SK-N-SH treated with all-trans-retinoic acid at 6 μM for 48 hours (cell line): ENCODE data around the gene PSTK.

Experiments
- ATAC-seq: fragments of 200-7000 bp; cut with Tn5 transposase; 3 replicates; pipeline ENCODE4 v1.9.1; 2020; ENCODE audit warnings: mild to moderate bottlenecking, moderate library complexity
- ARNTL ChIP-seq: fragments of 450-650 bp; formaldehyde crosslinking; IDR thresholded peaks from 2 replicates; pipeline ENCODE4 v1.5.0; 2020; ENCODE audit warnings: low read depth, mild to moderate bottlenecking, moderate library complexity, borderline replicate concordance
- BACH2 ChIP-seq: fragments of 250-450 bp; sonication (Bioruptor Pico); IDR thresholded peaks from 2 replicates; pipeline ENCODE4 v1.9.0; 2021; ENCODE audit warnings: mild to moderate bottlenecking, borderline replicate concordance
- CSDC2 ChIP-seq: fragments of 250-450 bp; sonication (Bioruptor Pico); IDR thresholded peaks from 2 replicates; pipeline ENCODE4 v1.5.0; 2020; ENCODE audit warnings: mild to moderate bottlenecking, moderate library complexity
- ESRRG ChIP-seq: fragments of 250-450 bp; sonication (Bioruptor Pico); IDR thresholded peaks from 2 replicates; pipeline ENCODE4 v1.6.1; 2021; ENCODE audit warnings: mild to moderate bottlenecking
- GLIS3 ChIP-seq: fragments of 250-450 bp; sonication (Bioruptor Pico); IDR thresholded peaks from 2 replicates; pipeline ENCODE4 v1.5.0; 2020; ENCODE audit warnings: mild to moderate bottlenecking, moderate library complexity
- ISL1 ChIP-seq: fragments of 250-450 bp; sonication (Bioruptor Pico); IDR thresholded peaks from 2 replicates; pipeline ENCODE4 v2.1.2; 2022; ENCODE audit warnings: mild to moderate bottlenecking, moderate library complexity
- OSR1 ChIP-seq: fragments of 250-450 bp; sonication (Bioruptor Pico); IDR thresholded peaks from 2 replicates; pipeline ENCODE4 v1.8.0; 2022; ENCODE audit warnings: moderate library complexity, mild to moderate bottlenecking, inconsistent platforms
- PPARA ChIP-seq: fragments of 250-450 bp; sonication (Bioruptor Pico); IDR thresholded peaks from 2 replicates; pipeline ENCODE4 v1.5.0; 2020; ENCODE audit warnings: mild to moderate bottlenecking, borderline replicate concordance
- RARB ChIP-seq: fragments of 250-450 bp; sonication (Bioruptor Pico); IDR thresholded peaks from 2 replicates; pipeline ENCODE4 v1.8.0; 2021; ENCODE audit warnings: mild to moderate bottlenecking, moderate library complexity
- SNAI2 ChIP-seq: fragments of 250-450 bp; sonication (Bioruptor Pico); IDR thresholded peaks from 2 replicates; pipeline ENCODE4 v1.5.0; 2020; ENCODE audit warnings: mild to moderate bottlenecking, moderate library complexity
- TCF4 ChIP-seq: fragments of 250-450 bp; sonication (Bioruptor Pico); IDR thresholded peaks from 2 replicates; pipeline ENCODE4 v1.8.0; 2021; ENCODE audit warnings: mild to moderate bottlenecking, moderate library complexity, borderline replicate concordance
- TOX ChIP-seq: fragments of 250-450 bp; sonication (Bioruptor Pico); IDR thresholded peaks from 2 replicates; pipeline ENCODE4 v1.8.0; 2021; ENCODE audit warnings: mild to moderate bottlenecking, moderate library complexity, borderline replicate concordance
- ZC3H10 ChIP-seq: fragments of 250-450 bp; sonication (Bioruptor Pico); IDR thresholded peaks from 2 replicates; pipeline ENCODE4 v1.5.1; 2021; ENCODE audit warnings: mild to moderate bottlenecking, moderate library complexity
- ZFP3 ChIP-seq: fragments of 250-450 bp; sonication (Bioruptor Pico); IDR thresholded peaks from 2 replicates; pipeline ENCODE4 v1.5.0; 2020; ENCODE audit warnings: mild to moderate bottlenecking, moderate library complexity
- ZFP30 ChIP-seq: fragments of 450-650 bp; formaldehyde crosslinking; IDR thresholded peaks from 2 replicates; pipeline ENCODE4 v1.5.0; 2022; ENCODE audit warnings: mild to moderate bottlenecking, moderate library complexity
- ZNF565 ChIP-seq: fragments of 450-650 bp; formaldehyde crosslinking; conservative IDR thresholded peaks from 2 replicates; pipeline ENCODE4 v1.5.0; 2020; ENCODE audit warnings: low read depth, mild to moderate bottlenecking, moderate library complexity
- ZNF70 ChIP-seq: fragments of 450-650 bp; formaldehyde crosslinking; IDR thresholded peaks from 2 replicates; pipeline ENCODE4 v1.5.0; 2020; ENCODE audit warnings: mild to moderate bottlenecking, moderate library complexity
- ZNF8 ChIP-seq: fragments of 450-650 bp; formaldehyde crosslinking; IDR thresholded peaks from 2 replicates; pipeline ENCODE4 v1.5.0; 2020; ENCODE audit warnings: mild to moderate bottlenecking, moderate library complexity
- TF ChIP-seq, protein P1 (sequence below): fragments of 250-450 bp; sonication (Bioruptor Pico); IDR thresholded peaks from 2 replicates; pipeline ENCODE4 v1.5.1; 2020; ENCODE audit warnings: low read depth, mild to moderate bottlenecking, moderate library complexity
- TF ChIP-seq, protein P2 (sequence below): fragments of 250-450 bp; sonication (Bioruptor Pico); IDR thresholded peaks from 2 replicates; pipeline ENCODE4 v1.8.0; 2021; ENCODE audit warnings: low read depth, mild to moderate bottlenecking, moderate library complexity, borderline replicate concordance
- TF ChIP-seq, protein P3 (sequence below): fragments of 250-450 bp; sonication (Bioruptor Pico); IDR thresholded peaks from 2 replicates; pipeline ENCODE4 v1.5.0; 2020; ENCODE audit warnings: mild to moderate bottlenecking, moderate library complexity
- TF ChIP-seq, protein P4 (sequence below): fragments of 250-450 bp; sonication (Bioruptor Pico); IDR thresholded peaks from 2 replicates; pipeline ENCODE4 v1.8.0; 2020; ENCODE audit warnings: mild to moderate bottlenecking, moderate library complexity, borderline replicate concordance
- TF ChIP-seq, protein P5 (sequence below): fragments of 250-450 bp; sonication (Bioruptor Pico); IDR thresholded peaks from 2 replicates; pipeline ENCODE4 v1.5.1; 2021; ENCODE audit warnings: mild to moderate bottlenecking, moderate library complexity

The PSTK gene

DNA sequence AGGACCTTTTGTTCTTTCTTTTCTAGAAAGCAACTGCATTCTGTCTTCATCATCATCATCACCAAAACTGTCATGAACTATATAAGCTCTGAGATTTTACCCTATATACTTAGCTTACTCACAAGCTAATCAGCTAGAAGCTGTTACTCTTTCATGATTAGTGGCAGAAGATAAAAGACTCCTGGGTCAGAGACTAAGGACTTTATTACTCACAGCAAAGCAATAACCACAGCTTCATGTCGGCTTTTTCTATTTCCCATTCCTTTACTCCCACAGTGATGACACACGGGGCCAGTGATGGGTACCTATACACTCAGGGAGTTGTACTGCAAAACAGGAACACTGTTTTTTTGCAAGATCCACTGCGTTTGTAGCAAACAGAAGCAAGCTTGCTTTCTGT, 17.8 kb upstream of the PSTK start:
- TF ChIP-seq TOX (CRISPR knock-in tag) = no peak
- no peak for TF ChIP-seq BACH2 (CRISPR knock-in tag)
- TF ChIP-seq, protein P1, sequence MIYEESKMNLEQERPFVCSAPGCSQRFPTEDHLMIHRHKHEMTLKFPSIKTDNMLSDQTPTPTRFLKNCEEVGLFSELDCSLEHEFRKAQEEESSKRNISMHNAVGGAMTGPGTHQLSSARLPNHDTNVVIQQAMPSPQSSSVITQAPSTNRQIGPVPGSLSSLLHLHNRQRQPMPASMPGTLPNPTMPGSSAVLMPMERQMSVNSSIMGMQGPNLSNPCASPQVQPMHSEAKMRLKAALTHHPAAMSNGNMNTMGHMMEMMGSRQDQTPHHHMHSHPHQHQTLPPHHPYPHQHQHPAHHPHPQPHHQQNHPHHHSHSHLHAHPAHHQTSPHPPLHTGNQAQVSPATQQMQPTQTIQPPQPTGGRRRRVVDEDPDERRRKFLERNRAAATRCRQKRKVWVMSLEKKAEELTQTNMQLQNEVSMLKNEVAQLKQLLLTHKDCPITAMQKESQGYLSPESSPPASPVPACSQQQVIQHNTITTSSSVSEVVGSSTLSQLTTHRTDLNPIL = no peak
- no peak for TF ChIP-seq ZNF70
- TF ChIP-seq ZNF8 (CRISPR knock-in tag) = no peak
- ATAC-seq = no peak

DNA sequence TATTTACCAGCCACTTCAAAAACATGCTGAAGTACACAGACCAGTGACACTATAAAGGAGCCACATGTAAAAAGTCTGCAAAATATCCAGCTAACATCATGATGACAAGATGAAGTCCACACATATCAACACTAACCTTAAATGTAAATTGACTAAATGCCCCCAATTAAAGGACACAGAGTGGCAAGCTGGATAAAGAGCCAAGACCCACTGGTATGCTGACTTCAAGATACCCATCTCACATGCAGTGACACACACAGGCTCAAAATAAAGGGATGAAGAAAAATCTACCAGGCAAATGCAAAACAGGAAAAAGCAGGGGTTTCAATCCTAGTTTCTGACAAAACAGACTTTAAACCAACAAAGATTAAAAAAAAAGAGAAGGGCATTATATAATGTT, 13.3 kb upstream of the PSTK start:
- TF ChIP-seq ESRRG (CRISPR knock-in tag) (no peak), BACH2 (CRISPR knock-in tag) (no peak), TOX (CRISPR knock-in tag) (no peak), ARNTL (CRISPR knock-in tag) (no peak), ZNF565 (no peak), ZC3H10 (CRISPR knock-in tag) (no peak), OSR1 (no peak), RARB (no peak), SNAI2 (CRISPR knock-in tag) (no peak), ZNF70 (no peak), ISL1 (CRISPR knock-in tag) (no peak), TCF4 (CRISPR knock-in tag) (no peak), ZFP30 (CRISPR knock-in tag) (no peak), GLIS3 (CRISPR knock-in tag) (no peak), ZNF8 (CRISPR knock-in tag) (no peak)
- TF ChIP-seq, protein P2, sequence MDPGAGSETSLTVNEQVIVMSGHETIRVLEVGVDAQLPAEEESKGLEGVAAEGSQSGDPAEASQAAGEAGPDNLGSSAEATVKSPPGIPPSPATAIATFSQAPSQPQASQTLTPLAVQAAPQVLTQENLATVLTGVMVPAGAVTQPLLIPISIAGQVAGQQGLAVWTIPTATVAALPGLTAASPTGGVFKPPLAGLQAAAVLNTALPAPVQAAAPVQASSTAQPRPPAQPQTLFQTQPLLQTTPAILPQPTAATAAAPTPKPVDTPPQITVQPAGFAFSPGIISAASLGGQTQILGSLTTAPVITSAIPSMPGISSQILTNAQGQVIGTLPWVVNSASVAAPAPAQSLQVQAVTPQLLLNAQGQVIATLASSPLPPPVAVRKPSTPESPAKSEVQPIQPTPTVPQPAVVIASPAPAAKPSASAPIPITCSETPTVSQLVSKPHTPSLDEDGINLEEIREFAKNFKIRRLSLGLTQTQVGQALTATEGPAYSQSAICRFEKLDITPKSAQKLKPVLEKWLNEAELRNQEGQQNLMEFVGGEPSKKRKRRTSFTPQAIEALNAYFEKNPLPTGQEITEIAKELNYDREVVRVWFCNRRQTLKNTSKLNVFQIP (CRISPR knock-in tag) = no peak
- TF ChIP-seq, protein P3, sequence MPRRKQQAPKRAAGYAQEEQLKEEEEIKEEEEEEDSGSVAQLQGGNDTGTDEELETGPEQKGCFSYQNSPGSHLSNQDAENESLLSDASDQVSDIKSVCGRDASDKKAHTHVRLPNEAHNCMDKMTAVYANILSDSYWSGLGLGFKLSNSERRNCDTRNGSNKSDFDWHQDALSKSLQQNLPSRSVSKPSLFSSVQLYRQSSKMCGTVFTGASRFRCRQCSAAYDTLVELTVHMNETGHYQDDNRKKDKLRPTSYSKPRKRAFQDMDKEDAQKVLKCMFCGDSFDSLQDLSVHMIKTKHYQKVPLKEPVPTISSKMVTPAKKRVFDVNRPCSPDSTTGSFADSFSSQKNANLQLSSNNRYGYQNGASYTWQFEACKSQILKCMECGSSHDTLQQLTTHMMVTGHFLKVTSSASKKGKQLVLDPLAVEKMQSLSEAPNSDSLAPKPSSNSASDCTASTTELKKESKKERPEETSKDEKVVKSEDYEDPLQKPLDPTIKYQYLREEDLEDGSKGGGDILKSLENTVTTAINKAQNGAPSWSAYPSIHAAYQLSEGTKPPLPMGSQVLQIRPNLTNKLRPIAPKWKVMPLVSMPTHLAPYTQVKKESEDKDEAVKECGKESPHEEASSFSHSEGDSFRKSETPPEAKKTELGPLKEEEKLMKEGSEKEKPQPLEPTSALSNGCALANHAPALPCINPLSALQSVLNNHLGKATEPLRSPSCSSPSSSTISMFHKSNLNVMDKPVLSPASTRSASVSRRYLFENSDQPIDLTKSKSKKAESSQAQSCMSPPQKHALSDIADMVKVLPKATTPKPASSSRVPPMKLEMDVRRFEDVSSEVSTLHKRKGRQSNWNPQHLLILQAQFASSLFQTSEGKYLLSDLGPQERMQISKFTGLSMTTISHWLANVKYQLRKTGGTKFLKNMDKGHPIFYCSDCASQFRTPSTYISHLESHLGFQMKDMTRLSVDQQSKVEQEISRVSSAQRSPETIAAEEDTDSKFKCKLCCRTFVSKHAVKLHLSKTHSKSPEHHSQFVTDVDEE (CRISPR knock-in tag) = no peak
- ATAC-seq = no peak

DNA sequence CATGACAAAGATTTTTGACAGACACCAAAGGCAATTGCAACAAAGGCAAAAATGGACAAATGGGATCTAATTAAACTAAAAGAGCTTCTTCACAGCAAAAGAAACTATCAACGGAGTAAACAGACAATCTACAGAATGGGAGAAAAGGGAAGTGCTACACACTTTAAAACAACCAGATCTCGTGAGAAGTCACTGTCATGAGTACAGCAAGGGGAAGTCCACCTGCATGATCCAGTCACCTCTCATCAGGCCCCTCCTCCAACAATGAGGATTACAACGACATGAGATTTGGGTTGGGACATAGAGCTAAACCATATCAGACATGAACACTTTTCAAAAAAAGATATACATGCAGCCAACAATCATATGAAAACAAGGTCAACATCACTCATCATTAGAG, 11.5 kb upstream of the PSTK start:
- TF ChIP-seq ZFP3 (CRISPR knock-in tag) (no peak), OSR1 (no peak), ISL1 (CRISPR knock-in tag) (no peak), SNAI2 (CRISPR knock-in tag) (no peak), ESRRG (CRISPR knock-in tag) (no peak), BACH2 (CRISPR knock-in tag) (no peak), ARNTL (CRISPR knock-in tag) (no peak), ZNF8 (CRISPR knock-in tag) (no peak), ZNF70 (no peak), TCF4 (CRISPR knock-in tag) (no peak), PPARA (no peak), ZNF565 (no peak), CSDC2 (CRISPR knock-in tag) (no peak), GLIS3 (CRISPR knock-in tag) (no peak)
- TF ChIP-seq, protein P3 (CRISPR knock-in tag) = no peak
- TF ChIP-seq, protein P4, sequence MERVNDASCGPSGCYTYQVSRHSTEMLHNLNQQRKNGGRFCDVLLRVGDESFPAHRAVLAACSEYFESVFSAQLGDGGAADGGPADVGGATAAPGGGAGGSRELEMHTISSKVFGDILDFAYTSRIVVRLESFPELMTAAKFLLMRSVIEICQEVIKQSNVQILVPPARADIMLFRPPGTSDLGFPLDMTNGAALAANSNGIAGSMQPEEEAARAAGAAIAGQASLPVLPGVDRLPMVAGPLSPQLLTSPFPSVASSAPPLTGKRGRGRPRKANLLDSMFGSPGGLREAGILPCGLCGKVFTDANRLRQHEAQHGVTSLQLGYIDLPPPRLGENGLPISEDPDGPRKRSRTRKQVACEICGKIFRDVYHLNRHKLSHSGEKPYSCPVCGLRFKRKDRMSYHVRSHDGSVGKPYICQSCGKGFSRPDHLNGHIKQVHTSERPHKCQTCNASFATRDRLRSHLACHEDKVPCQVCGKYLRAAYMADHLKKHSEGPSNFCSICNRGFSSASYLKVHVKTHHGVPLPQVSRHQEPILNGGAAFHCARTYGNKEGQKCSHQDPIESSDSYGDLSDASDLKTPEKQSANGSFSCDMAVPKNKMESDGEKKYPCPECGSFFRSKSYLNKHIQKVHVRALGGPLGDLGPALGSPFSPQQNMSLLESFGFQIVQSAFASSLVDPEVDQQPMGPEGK = no peak
- TF ChIP-seq, protein P1 = no peak
- TF ChIP-seq, protein P5, sequence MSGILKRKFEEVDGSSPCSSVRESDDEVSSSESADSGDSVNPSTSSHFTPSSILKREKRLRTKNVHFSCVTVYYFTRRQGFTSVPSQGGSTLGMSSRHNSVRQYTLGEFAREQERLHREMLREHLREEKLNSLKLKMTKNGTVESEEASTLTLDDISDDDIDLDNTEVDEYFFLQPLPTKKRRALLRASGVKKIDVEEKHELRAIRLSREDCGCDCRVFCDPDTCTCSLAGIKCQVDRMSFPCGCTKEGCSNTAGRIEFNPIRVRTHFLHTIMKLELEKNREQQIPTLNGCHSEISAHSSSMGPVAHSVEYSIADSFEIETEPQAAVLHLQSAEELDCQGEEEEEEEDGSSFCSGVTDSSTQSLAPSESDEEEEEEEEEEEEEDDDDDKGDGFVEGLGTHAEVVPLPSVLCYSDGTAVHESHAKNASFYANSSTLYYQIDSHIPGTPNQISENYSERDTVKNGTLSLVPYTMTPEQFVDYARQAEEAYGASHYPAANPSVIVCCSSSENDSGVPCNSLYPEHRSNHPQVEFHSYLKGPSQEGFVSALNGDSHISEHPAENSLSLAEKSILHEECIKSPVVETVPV (CRISPR knock-in tag) = no peak
- TF ChIP-seq, all 23 proteins: peak for 0
- no peak for ATAC-seq
